ENCODE data around the gene LRRC4C.

GRCh38 chr11:41346042-41346441 lies 113.4 kb downstream of the LRRC4C start:
- TF ChIP-seq EZH2phosphoT487 (IDR thresholded peaks at IDR 0.05), result no peak
- TF ChIP-seq, protein P1, sequence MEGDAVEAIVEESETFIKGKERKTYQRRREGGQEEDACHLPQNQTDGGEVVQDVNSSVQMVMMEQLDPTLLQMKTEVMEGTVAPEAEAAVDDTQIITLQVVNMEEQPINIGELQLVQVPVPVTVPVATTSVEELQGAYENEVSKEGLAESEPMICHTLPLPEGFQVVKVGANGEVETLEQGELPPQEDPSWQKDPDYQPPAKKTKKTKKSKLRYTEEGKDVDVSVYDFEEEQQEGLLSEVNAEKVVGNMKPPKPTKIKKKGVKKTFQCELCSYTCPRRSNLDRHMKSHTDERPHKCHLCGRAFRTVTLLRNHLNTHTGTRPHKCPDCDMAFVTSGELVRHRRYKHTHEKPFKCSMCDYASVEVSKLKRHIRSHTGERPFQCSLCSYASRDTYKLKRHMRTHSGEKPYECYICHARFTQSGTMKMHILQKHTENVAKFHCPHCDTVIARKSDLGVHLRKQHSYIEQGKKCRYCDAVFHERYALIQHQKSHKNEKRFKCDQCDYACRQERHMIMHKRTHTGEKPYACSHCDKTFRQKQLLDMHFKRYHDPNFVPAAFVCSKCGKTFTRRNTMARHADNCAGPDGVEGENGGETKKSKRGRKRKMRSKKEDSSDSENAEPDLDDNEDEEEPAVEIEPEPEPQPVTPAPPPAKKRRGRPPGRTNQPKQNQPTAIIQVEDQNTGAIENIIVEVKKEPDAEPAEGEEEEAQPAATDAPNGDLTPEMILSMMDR (IDR thresholded peaks at IDR 0.05), result no peak
